Measurements from ENCODE around the gene CHRM2.

DNA sequence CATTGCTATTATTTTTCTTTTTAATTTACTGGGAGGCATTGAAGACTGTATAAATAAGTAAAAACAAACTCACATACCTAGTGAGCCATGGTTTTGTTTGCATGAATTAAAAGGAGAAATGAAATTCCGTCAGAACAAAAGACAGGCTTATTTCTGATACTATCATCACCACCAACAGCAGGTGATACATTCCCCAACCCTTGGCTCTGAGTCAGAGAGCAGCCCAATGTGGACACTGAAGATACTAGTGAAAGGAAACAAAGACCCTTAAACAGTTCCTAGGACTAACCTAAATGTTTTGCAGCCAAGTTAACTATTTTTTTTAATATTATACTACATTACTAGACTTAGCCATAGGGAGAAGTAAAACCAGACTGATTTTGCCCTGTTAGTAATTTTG is 31.6 kb downstream of the CHRM2 start:
- TF ChIP-seq REST (IDR thresholded peaks at IDR 0.05; ENCODE audit: unreplicated experiment) (no peak), EZH2 (IDR thresholded peaks at IDR 0.05; ENCODE audit: low read depth, unreplicated experiment) (no peak), POLR2AphosphoS5 (IDR thresholded peaks at IDR 0.05; ENCODE audit: low read depth) (no peak)
- TF ChIP-seq, protein P1, sequence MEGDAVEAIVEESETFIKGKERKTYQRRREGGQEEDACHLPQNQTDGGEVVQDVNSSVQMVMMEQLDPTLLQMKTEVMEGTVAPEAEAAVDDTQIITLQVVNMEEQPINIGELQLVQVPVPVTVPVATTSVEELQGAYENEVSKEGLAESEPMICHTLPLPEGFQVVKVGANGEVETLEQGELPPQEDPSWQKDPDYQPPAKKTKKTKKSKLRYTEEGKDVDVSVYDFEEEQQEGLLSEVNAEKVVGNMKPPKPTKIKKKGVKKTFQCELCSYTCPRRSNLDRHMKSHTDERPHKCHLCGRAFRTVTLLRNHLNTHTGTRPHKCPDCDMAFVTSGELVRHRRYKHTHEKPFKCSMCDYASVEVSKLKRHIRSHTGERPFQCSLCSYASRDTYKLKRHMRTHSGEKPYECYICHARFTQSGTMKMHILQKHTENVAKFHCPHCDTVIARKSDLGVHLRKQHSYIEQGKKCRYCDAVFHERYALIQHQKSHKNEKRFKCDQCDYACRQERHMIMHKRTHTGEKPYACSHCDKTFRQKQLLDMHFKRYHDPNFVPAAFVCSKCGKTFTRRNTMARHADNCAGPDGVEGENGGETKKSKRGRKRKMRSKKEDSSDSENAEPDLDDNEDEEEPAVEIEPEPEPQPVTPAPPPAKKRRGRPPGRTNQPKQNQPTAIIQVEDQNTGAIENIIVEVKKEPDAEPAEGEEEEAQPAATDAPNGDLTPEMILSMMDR (conservative IDR thresholded peaks at IDR 0.05; ENCODE audit: low read depth in 2 of 2), result no peak
